ENCODE data around the gene BIN1.

DNA sequence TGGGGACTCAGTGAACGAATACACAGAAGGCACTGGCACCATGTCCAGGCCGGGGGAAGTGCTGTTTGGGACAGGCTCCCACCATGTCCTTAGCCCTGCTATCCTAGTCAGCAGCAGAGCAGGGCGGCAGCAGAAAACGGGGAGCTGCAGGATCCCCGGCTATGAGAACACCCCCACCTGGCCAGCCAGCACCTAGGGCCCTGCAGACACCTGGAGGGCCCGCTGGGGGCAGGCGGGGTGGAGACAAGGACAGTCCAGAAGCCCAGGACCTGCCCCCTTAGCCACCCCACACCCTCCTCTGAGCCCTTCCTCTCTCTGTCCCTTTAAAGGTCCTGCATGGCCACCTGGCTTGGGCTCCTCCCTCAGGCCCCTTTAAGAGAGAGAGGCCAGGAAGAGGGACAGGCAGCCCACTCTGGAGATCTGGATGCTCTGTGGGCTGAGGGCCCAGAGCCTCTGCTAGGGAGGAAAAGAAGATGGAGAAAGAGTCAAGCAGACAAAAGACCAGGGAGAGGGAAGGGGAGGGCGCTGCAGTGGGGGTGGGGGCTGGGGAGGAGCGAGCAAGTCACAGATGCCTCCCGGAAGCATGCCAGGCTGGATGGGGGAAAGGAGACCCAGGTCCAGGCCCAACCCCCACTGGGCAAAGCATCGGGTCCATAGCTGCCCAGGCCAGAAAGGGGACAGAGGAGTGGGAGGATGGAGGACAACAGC, 48.6 kb downstream of the BIN1 start:
- TF ChIP-seq, protein P1, sequence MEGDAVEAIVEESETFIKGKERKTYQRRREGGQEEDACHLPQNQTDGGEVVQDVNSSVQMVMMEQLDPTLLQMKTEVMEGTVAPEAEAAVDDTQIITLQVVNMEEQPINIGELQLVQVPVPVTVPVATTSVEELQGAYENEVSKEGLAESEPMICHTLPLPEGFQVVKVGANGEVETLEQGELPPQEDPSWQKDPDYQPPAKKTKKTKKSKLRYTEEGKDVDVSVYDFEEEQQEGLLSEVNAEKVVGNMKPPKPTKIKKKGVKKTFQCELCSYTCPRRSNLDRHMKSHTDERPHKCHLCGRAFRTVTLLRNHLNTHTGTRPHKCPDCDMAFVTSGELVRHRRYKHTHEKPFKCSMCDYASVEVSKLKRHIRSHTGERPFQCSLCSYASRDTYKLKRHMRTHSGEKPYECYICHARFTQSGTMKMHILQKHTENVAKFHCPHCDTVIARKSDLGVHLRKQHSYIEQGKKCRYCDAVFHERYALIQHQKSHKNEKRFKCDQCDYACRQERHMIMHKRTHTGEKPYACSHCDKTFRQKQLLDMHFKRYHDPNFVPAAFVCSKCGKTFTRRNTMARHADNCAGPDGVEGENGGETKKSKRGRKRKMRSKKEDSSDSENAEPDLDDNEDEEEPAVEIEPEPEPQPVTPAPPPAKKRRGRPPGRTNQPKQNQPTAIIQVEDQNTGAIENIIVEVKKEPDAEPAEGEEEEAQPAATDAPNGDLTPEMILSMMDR (IDR thresholded peaks at IDR 0.05): no peak
- TF ChIP-seq EZH2 (IDR thresholded peaks at IDR 0.05): no peak

All from neural progenitor cell (in vitro differentiated cells).